Ishikawa (cell line): Measurements from ENCODE around the gene KCNJ9.

Source experiments
- CEBPB ChIP-seq: IDR thresholded peaks from 2 replicates; pipeline ENCODE4 v1.6.1; 2012
- CREB1 ChIP-seq: IDR thresholded peaks from 2 replicates; pipeline ENCODE4 v1.6.1; 2012; ENCODE audit warnings: low read depth
- EGR1 ChIP-seq: IDR thresholded peaks from 2 replicates; pipeline ENCODE4 v1.6.1; 2012
- EP300 ChIP-seq: IDR thresholded peaks from 2 replicates; pipeline ENCODE4 v1.6.1; 2012; ENCODE audit warnings: borderline replicate concordance
- NFIC ChIP-seq: IDR thresholded peaks from 2 replicates; pipeline ENCODE4 v1.6.1; 2012
- RAD21 ChIP-seq: IDR thresholded peaks from 2 replicates; pipeline ENCODE4 v1.6.1; 2012; ENCODE audit warnings: low read depth
- TAF1 ChIP-seq: IDR thresholded peaks from 2 replicates; pipeline ENCODE4 v1.6.1; 2012; ENCODE audit warnings: low read depth, mild to moderate bottlenecking
- TCF12 ChIP-seq: IDR thresholded peaks from 2 replicates; pipeline ENCODE4 v1.6.1; 2012; ENCODE audit warnings: low read depth
- TEAD4 ChIP-seq: IDR thresholded peaks from 2 replicates; pipeline ENCODE4 v1.6.1; 2012
- YY1 ChIP-seq: IDR thresholded peaks from 2 replicates; pipeline ENCODE4 v1.6.1; 2012; ENCODE audit warnings: low read depth
- TF ChIP-seq, protein P1 (sequence below): IDR thresholded peaks from 2 replicates; pipeline ENCODE4 v1.6.1; 2012; ENCODE audit warnings: low read depth, mild to moderate bottlenecking
- TF ChIP-seq, protein P2 (sequence below): IDR thresholded peaks from 2 replicates; pipeline ENCODE4 v1.6.1; 2012
- TF ChIP-seq, protein P3 (sequence below): IDR thresholded peaks from 2 replicates; pipeline ENCODE4 v1.6.1; 2012

DNA sequence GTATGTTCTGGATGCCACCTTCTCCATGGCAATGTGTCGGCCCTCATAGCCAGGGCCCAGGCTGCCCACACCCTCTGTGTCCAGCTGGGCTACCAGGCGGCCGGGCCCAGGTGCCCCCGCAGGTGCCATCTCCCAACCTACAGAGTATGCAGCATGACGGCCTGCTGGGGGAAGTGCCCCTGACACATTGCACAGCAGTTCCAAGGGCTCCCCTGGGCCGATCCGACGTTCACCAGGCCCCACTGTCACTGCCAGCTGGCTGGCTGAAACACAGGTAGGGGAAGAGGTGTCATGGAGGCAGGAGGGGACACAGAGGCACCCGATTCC, 11.7 kb downstream of the KCNJ9 start:
- TF ChIP-seq, protein P1, sequence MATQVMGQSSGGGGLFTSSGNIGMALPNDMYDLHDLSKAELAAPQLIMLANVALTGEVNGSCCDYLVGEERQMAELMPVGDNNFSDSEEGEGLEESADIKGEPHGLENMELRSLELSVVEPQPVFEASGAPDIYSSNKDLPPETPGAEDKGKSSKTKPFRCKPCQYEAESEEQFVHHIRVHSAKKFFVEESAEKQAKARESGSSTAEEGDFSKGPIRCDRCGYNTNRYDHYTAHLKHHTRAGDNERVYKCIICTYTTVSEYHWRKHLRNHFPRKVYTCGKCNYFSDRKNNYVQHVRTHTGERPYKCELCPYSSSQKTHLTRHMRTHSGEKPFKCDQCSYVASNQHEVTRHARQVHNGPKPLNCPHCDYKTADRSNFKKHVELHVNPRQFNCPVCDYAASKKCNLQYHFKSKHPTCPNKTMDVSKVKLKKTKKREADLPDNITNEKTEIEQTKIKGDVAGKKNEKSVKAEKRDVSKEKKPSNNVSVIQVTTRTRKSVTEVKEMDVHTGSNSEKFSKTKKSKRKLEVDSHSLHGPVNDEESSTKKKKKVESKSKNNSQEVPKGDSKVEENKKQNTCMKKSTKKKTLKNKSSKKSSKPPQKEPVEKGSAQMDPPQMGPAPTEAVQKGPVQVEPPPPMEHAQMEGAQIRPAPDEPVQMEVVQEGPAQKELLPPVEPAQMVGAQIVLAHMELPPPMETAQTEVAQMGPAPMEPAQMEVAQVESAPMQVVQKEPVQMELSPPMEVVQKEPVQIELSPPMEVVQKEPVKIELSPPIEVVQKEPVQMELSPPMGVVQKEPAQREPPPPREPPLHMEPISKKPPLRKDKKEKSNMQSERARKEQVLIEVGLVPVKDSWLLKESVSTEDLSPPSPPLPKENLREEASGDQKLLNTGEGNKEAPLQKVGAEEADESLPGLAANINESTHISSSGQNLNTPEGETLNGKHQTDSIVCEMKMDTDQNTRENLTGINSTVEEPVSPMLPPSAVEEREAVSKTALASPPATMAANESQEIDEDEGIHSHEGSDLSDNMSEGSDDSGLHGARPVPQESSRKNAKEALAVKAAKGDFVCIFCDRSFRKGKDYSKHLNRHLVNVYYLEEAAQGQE: no peak
- no peak for TF ChIP-seq NFIC
- no peak for TF ChIP-seq CREB1
- TF ChIP-seq, protein P2, sequence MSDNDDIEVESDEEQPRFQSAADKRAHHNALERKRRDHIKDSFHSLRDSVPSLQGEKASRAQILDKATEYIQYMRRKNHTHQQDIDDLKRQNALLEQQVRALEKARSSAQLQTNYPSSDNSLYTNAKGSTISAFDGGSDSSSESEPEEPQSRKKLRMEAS: no peak
- no peak for TF ChIP-seq CEBPB
- TF ChIP-seq TAF1: no peak
- no peak for TF ChIP-seq TEAD4
- no peak for TF ChIP-seq RAD21
- TF ChIP-seq YY1: no peak
- no peak for TF ChIP-seq TCF12
- no peak for TF ChIP-seq EP300
- TF ChIP-seq, protein P3, sequence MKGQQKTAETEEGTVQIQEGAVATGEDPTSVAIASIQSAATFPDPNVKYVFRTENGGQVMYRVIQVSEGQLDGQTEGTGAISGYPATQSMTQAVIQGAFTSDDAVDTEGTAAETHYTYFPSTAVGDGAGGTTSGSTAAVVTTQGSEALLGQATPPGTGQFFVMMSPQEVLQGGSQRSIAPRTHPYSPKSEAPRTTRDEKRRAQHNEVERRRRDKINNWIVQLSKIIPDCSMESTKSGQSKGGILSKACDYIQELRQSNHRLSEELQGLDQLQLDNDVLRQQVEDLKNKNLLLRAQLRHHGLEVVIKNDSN: no peak
- TF ChIP-seq EGR1: no peak
